DOHH2 (cell line): ENCODE data around the gene DNM1L.

ENCODE experiments used
- CTCF ChIP-seq: fragments of 200-600 bp; sonication (generic); IDR thresholded peaks from one replicate; pipeline ENCODE4 v1.5.1; 2014; ENCODE audit warnings: antibody characterized with exemption, mild to moderate bottlenecking, low read depth, low read length; ENCODE audit not compliant: poor library complexity, severe bottlenecking
- EZH2phosphoT487 ChIP-seq: fragments of 200-600 bp; sonication (generic); IDR thresholded peaks from 2 replicates; pipeline ENCODE4 v1.6.1; 2017; ENCODE audit warnings: borderline replicate concordance, mild to moderate bottlenecking, antibody characterized with exemption, low read length, moderate library complexity, mixed read lengths

GRCh38 chr12:32661706-32662105 lies 17.4 kb upstream of the DNM1L start:
- TF ChIP-seq CTCF = no peak
- TF ChIP-seq EZH2phosphoT487 = no peak
